ENCODE results near the gene STOML2. TPM values are rescaled to one million over a fixed set of nuclear protein-coding genes. Genes with fewer than 3 reads are reported as not detected.

Gene STOML2
- total RNA-seq, 1 experiment from 2014 or later = 214 TPM

DNA sequence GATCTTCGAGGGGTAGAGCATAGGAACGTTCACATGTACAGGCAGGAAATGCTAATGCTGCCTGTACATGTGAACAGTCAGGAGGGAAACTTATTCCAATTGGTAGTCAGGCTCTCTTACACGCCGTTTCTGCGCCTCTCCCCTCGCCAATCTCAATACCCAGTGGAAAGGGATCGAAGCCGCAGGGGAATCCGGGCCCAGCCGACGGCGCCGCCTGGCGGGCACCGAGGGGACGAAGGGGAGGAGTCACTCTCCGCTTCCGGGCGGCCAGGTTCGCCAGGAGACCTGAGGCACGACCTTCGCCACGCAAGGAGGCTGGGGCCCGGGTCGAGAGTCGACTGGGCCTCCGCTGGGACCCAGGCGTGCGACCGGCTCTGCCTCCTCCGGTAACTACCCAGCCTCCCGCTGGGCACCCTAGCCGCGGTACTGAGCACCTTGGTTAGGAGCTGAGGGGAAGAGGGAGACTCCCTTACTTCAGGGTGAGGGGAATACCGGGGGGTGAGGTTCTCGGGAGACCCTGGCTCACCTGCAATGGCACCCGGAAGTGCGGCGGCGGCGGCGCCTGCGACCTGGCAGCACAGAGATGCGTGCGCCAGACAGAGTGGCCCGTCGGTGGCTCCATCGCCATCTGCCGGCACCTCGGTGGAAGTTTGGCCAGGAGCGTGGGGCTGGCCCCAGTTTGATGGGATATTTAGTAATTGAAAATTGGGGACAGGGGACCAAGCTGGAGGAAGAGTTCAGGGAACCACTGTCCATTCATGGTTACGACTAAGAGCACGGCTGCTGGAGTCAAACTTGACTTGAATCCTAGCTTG lies 6.7 kb downstream of the STOML2 start, which contains the start of gene PIGO (continued):
- TF ChIP-seq KAT7 (CRISPR knock-in tag; IDR thresholded peaks at IDR 0.05; ENCODE audit: borderline replicate concordance) = peak; percentile 94; the same call in 1 of the 2 replicates
- 0 out of 2 replicates have a peak, but pooled peaks have one; percentile 53 for TF ChIP-seq PREB (CRISPR knock-in tag; IDR thresholded peaks at IDR 0.05; ENCODE audit: borderline replicate concordance)
- 0 out of 2 replicates have a peak, but pooled peaks have one; percentile 18 for TF ChIP-seq SMAD3 (CRISPR knock-in tag; IDR thresholded peaks at IDR 0.05; ENCODE audit: borderline replicate concordance)
- peak; percentile 97 for TF ChIP-seq HMGXB4 (CRISPR knock-in tag; IDR thresholded peaks at IDR 0.05)
- TF ChIP-seq, protein P1, sequence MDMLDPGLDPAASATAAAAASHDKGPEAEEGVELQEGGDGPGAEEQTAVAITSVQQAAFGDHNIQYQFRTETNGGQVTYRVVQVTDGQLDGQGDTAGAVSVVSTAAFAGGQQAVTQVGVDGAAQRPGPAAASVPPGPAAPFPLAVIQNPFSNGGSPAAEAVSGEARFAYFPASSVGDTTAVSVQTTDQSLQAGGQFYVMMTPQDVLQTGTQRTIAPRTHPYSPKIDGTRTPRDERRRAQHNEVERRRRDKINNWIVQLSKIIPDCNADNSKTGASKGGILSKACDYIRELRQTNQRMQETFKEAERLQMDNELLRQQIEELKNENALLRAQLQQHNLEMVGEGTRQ (CRISPR knock-in tag; IDR thresholded peaks at IDR 0.05) = peak; percentile 31; the same call in 1 of the 2 replicates
- peak; percentile 91 for TF ChIP-seq ETV6 (CRISPR knock-in tag; IDR thresholded peaks at IDR 0.05)
- TF ChIP-seq, protein P2, sequence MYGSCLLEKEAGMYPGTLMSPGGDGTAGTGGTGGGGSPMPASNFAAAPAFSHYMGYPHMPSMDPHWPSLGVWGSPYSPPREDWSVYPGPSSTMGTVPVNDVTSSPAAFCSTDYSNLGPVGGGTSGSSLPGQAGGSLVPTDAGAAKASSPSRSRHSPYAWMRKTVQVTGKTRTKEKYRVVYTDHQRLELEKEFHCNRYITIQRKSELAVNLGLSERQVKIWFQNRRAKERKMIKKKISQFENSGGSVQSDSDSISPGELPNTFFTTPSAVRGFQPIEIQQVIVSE (CRISPR knock-in tag; IDR thresholded peaks at IDR 0.05; ENCODE audit: borderline replicate concordance) = no peak
- peak; percentile 89; the same call in 1 of the 2 replicates for TF ChIP-seq ESRRA (CRISPR knock-in tag; IDR thresholded peaks at IDR 0.05; ENCODE audit: borderline replicate concordance)
- peak; percentile 40; the same call in 1 of the 2 replicates for TF ChIP-seq TEAD4 (CRISPR knock-in tag; IDR thresholded peaks at IDR 0.05)
- peak; percentile 87 for TF ChIP-seq ARID4B (CRISPR knock-in tag; IDR thresholded peaks at IDR 0.05; ENCODE audit: borderline replicate concordance)

DNA sequence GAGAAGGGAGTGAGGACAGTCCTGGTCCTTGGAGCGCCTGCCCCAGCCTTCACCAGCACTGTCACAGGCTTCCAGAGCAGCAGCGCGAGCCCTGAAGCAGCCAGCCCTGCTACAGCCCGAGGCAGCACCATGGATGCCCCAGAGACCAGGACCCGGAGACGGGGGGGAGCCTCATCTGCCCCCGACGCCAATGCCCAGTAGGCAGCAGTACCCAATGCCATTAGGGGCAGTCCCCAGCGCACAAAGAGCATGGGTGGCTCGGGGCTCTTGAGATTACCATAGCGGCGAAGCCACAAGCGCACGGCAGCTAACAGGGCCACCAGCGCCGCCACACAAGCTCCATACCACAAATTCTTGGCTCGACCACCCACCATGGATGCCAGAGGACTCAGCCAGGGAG lies 11.4 kb downstream of the STOML2 start:
- CTCF ChIA-PET = interaction anchor here (1.3 kb wide), 1 partner anchor 12 kb away, joined by 3 read pairs; the partner anchor contains the start of gene STOML2
- H3K36me3 Mint-ChIP-seq = peaks cover 32% of the 10 kb centered on the region
- H3K4me3 Mint-ChIP-seq = no peak overlapping the region
- TF ChIP-seq SMAD3 (CRISPR knock-in tag; IDR thresholded peaks at IDR 0.05; ENCODE audit: borderline replicate concordance) (no peak), ZNF423 (CRISPR knock-in tag; IDR thresholded peaks at IDR 0.05) (no peak), PREB (CRISPR knock-in tag; IDR thresholded peaks at IDR 0.05; ENCODE audit: borderline replicate concordance) (no peak), ELF4 (CRISPR knock-in tag; IDR thresholded peaks at IDR 0.05; ENCODE audit: low read depth) (no peak), AFF4 (CRISPR knock-in tag; IDR thresholded peaks at IDR 0.05; ENCODE audit: borderline replicate concordance) (no peak), HMGXB4 (CRISPR knock-in tag; IDR thresholded peaks at IDR 0.05) (no peak), TEAD4 (CRISPR knock-in tag; IDR thresholded peaks at IDR 0.05) (no peak), MXD4 (CRISPR knock-in tag; IDR thresholded peaks at IDR 0.05; ENCODE audit: borderline replicate concordance) (no peak)
- TF ChIP-seq, protein P3, sequence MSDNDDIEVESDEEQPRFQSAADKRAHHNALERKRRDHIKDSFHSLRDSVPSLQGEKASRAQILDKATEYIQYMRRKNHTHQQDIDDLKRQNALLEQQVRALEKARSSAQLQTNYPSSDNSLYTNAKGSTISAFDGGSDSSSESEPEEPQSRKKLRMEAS (CRISPR knock-in tag; IDR thresholded peaks at IDR 0.05) = no peak

More for the DNA sequence above, 11.4 kb downstream of the STOML2 start:
- DNase-seq (ENCODE audit: low spot score) = no peak
- H3K27ac Mint-ChIP-seq = no peak overlapping the region
- H3K4me1 Mint-ChIP-seq = no peaks in the 10 kb centered on the region
- no peaks in the 10 kb centered on the region for H3K9me3 Mint-ChIP-seq
- H3K27me3 Mint-ChIP-seq (ENCODE audit: low read depth) = no peaks in the 10 kb centered on the region
- POLR2A ChIA-PET = no interaction called here
- no peak for ATAC-seq

Measured in WTC11 (cell line).